Type B pancreatic cell (in vitro differentiated cells): Measurements from ENCODE around the gene BANP. TPM values are rescaled to one million over a fixed set of nuclear protein-coding genes. Genes with fewer than 3 reads are reported as not detected.
"Not testable (repeated sequence)": the region's sequence is repeated elsewhere in the genome, so short reads cannot be mapped to it uniquely, and the experiment has no call there.

Experiments
- DNase-seq: peaks from one replicate; pipeline ENCODE4 v3.0.0; 2021; ENCODE audit warnings: mixed read lengths; ENCODE audit not compliant: unreplicated experiment; ENCODE audit errors: extremely low spot score
- H3K27ac Mint-ChIP-seq: 2 replicates; pipeline ENCODE4 v1.8.0; 2021; ENCODE audit warnings: mild to moderate bottlenecking, mixed read lengths
- H3K27me3 Mint-ChIP-seq: 2 replicates; pipeline ENCODE4 v1.8.0; 2021; ENCODE audit warnings: mixed read lengths
- H3K36me3 Mint-ChIP-seq: 2 replicates; pipeline ENCODE4 v1.8.0; 2021; ENCODE audit warnings: mixed read lengths
- H3K4me1 Mint-ChIP-seq: one replicate; pipeline ENCODE4 v1.8.0; 2021; ENCODE audit warnings: mixed read lengths; ENCODE audit not compliant: unreplicated experiment
- H3K4me3 Mint-ChIP-seq: 2 replicates; pipeline ENCODE4 v1.8.0; 2021; ENCODE audit warnings: mild to moderate bottlenecking, mixed read lengths
- H3K9me3 Mint-ChIP-seq: 2 replicates; pipeline ENCODE4 v1.8.0; 2021; ENCODE audit warnings: mixed read lengths
- CTCF ChIP-seq: fragments of 200-600 bp; sonication (generic); conservative IDR thresholded peaks from 2 replicates; pipeline ENCODE4 v1.5.0; 2021; ENCODE audit warnings: antibody characterized with exemption, mild to moderate bottlenecking
- total RNA-seq: library from RNA; stranded (reverse); gene quantifications from 2 replicates; pipeline ENCODE4 v1.2.1, GENCODE V29; 2021; ENCODE audit warnings: low replicate concordance

Gene BANP
- total RNA-seq, 1 donor from 2014 or later, result 36.9 TPM

GRCh38 chr16:88049561-88050545 is 98.6 kb downstream of the BANP start:
- Mint-ChIP-seq H3K9me3 (no peaks in the 10 kb centered on the region), H3K27me3 (no peaks in the 10 kb centered on the region), H3K27ac (no peak overlapping the region), H3K36me3 (peaks cover 19% of the 10 kb centered on the region), H3K4me3 (no peak overlapping the region), H3K4me1 (no peaks in the 10 kb centered on the region)
- no peak for TF ChIP-seq CTCF
- DNase-seq, result no peak

GRCh38 chr16:88050952-88051660 is 99.9 kb downstream of the BANP start:
- Mint-ChIP-seq H3K4me1 (no peaks in the 10 kb centered on the region), H3K27ac (no peak overlapping the region), H3K4me3 (no peak overlapping the region), H3K27me3 (no peaks in the 10 kb centered on the region), H3K9me3 (no peaks in the 10 kb centered on the region), H3K36me3 (peaks cover 18% of the 10 kb centered on the region)
- no peak for DNase-seq
- TF ChIP-seq CTCF, result no peak

- no peak overlapping the region for H3K4me3 Mint-ChIP-seq
- H3K36me3 Mint-ChIP-seq, result peaks cover 16% of the 10 kb centered on the region
- H3K27me3 Mint-ChIP-seq, result no peaks in the 10 kb centered on the region
- no peak for DNase-seq
- no peaks in the 10 kb centered on the region for H3K4me1 Mint-ChIP-seq
- H3K9me3 Mint-ChIP-seq, result no peaks in the 10 kb centered on the region
- no peak for TF ChIP-seq CTCF
- no peak overlapping the region for H3K27ac Mint-ChIP-seq
Observed at GRCh38 chr16:88052661-88053060, 101.4 kb downstream of the BANP start.

- DNase-seq, H3K27ac Mint-ChIP-seq, H3K4me3 Mint-ChIP-seq, H3K36me3 Mint-ChIP-seq, H3K4me1 Mint-ChIP-seq, H3K27me3 Mint-ChIP-seq, H3K9me3 Mint-ChIP-seq: not testable (repeated sequence)
Observed at GRCh38 chr16:88053479-88053878, 102.2 kb downstream of the BANP start.

- TF ChIP-seq CTCF, result no peak
- no peaks in the 10 kb centered on the region for H3K27me3 Mint-ChIP-seq
Observed at GRCh38 chr16:88055356-88055755, 104.1 kb downstream of the BANP start.

GRCh38 chr16:88056212-88056611 is 105.0 kb downstream of the BANP start:
- no peak for TF ChIP-seq CTCF
- Mint-ChIP-seq H3K4me3 (no peak overlapping the region), H3K27me3 (no peaks in the 10 kb centered on the region), H3K36me3 (no peaks in the 10 kb centered on the region), H3K27ac (no peak overlapping the region), H3K9me3 (no peaks in the 10 kb centered on the region), H3K4me1 (no peaks in the 10 kb centered on the region)
- DNase-seq, result no peak

More at GRCh38 chr16:88055356-88055755, 104.1 kb downstream of the BANP start:
- Mint-ChIP-seq H3K9me3 (no peaks in the 10 kb centered on the region), H3K27ac (no peak overlapping the region), H3K4me3 (no peak overlapping the region), H3K36me3 (no peaks in the 10 kb centered on the region), H3K4me1 (no peaks in the 10 kb centered on the region)
- DNase-seq, result no peak
